DND-41 (cell line): Measurements from ENCODE around the gene ARHGAP6.

Experiments used
- CTCF ChIP-seq: IDR thresholded peaks from 2 replicates; pipeline ENCODE4 v1.5.1; 2012; ENCODE audit warnings: borderline replicate concordance, low read length, moderate library complexity, mild to moderate bottlenecking; ENCODE audit not compliant: poor library complexity, severe bottlenecking; ENCODE audit errors: extremely low read depth
- EZH2 ChIP-seq: IDR thresholded peaks from 3 replicates; pipeline ENCODE4 v1.6.1; 2012; ENCODE audit warnings: borderline replicate concordance, low read depth, mild to moderate bottlenecking, moderate library complexity, low read length, inconsistent platforms; ENCODE audit not compliant: severe bottlenecking

- TF ChIP-seq CTCF (no peak), EZH2 (no peak)
These were observed 333.9 kb downstream of the ARHGAP6 start for GRCh38 chrX:11331788-11332187.
